GM19023 (cell line): ENCODE results near the gene CSTA.

ENCODE experiments used
- ATAC-seq: cut with Tn5 transposase; IDR thresholded peaks from one replicate; pipeline ENCODE4 v1.9.1; 2021; ENCODE audit warnings: mild to moderate bottlenecking, moderate library complexity; ENCODE audit not compliant: unreplicated experiment

The CSTA gene

DNA sequence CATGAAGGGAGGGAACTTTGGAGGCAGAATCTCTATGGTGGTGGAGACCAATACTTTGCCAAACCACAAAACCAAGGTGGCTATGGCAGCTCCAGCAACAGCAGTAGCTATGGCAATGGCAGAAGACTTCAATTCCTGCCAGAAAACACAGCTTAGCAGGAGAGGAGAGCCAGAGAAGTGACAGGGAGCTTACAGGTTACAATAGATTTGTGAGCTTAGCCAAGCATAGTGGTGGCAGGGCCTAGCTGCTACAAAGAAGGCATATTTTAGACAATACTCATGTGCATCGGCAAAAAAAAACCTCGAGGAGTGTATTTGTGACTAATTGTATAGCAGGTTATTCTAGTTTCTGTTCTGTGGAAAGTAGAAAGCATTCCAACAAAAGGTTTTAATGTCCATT lies 6.4 kb upstream of the CSTA start:
- ATAC-seq, result no peak

- ATAC-seq, result peak; percentile 77
These were observed 2.7 kb upstream of the CSTA start for GRCh38 chr3:122322095-122323075.

DNA sequence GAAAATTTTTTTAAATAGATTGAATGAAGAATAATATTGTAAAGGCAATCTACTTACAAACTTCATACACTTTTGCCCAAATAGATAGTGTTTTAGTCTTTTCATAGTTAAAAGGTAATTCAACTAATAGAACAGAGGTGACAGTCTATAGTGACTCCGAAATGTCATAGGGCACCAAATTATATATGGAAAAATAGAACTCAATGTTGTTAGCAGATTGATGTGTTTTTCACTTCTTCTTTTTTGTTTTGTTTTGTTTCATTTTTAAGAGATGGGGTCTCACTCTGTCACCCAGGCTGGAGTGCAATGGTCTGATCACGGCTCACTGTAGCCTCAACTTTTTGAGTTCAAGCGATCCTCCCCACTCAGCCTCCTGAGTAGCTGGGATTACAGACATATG lies 721 bp downstream of the CSTA start:
- ATAC-seq, result no peak

DNA sequence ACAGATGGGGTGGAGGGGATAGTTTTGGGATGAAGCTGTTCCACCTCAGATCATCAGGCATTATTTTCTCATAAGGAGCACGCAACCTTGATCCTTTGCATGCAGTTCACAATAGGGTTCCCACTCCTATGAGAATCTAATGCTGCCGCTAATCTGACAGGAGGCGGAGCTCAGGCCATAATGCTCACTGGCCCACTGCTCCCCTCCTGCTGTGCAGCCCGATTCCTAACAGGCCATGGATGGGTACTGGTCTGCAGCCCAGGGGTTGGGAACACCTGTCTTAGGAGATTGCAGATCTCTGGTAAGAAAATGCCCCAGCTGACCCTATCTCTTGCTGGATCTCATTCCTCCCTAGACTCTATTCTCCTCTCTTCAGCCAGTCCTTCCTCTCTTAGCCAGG lies 6.8 kb downstream of the CSTA start:
- no peak for ATAC-seq

DNA sequence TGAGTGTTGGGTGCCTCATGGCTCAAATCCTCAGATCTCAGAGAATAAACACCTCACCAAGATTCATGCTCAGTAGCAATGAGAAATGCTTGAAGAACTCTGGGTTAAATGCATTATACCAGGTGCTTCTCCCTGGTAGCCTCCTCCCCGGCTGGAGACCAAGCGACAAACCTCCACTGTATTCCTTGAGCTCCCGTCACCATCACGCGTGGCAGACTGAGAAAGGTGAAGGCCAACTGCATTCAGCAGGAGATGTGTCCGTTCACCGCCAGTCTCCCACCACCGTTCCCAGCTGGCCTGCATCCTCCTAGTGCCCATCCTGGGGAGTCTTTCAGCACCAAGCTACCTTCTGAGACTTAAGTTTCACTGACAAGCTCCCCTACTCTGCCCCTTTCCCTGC lies 7.5 kb downstream of the CSTA start:
- ATAC-seq, result no peak

DNA sequence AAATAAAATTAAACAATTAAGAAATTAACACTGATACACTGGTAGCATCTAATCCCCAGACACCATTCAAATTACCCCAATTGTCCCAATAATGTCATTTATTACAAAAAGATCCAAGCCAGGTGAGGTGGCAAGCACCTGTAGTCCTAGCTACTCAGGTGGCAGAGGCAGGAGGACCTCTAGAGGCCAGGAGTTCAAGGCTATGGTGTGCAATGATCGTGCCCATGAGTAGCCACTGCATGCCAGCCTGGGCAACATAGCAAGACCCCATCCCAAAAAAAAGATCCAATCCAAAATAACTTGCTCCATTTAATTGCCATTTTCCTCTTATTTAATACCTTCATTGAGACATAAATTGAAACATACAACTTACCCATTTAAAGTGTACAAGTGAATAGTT lies 17.8 kb downstream of the CSTA start:
- ATAC-seq, result no peak

GRCh38 chr3:122343654-122344053 lies 18.6 kb downstream of the CSTA start:
- ATAC-seq, result no peak

GRCh38 chr3:122349171-122349570 lies 24.1 kb downstream of the CSTA start:
- no peak for ATAC-seq

DNA sequence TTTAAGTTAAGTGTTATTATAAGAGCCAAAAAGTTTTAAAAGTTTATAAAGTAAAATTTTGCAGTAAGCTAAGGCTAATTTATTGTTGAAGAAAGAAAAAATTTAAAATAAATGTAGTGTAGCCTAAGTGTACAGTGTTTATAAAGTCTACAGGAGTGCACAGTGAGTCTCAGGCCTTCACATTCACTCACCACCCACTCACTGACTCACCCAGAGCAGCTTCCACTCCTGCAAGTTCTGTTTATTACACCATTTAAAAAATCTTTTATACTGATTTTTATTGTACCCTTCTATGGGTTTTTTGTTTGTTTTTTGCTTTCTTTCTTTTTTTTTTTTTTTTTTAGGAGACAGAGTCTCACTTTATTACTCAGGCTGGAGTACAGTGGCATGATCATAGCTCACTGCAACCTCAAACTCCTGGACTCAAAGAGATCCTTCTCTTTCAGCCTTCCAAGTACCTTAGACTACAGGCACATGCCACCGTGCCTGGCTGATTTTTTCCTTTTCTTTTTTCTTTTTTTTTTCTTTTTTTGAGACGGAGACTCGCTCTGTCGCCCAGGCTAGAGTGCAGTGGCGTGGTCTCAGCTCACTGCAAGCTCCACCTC lies 25.9 kb downstream of the CSTA start:
- no peak for ATAC-seq

GRCh38 chr3:122351612-122352011 lies 26.6 kb downstream of the CSTA start:
- ATAC-seq, result no peak

DNA sequence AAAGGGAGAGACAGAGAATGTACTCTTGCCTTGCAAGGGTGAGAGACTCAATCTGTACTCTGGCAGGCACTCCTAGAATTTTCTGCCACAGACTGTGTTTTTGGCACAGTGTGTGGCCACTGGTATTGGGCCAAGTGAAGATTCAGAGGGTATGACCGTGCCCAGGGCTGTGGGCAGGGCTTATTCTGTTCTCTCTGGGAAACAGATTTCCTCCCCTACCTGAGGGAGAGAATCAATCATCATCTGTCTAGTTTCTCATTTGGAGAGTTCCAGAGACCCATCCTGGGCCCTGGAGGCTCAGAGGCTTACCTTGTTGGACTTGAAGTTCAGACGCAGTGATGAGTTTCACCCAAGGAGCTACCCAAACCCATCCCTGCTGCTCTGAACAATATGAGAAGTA lies 28.2 kb downstream of the CSTA start:
- ATAC-seq, result no peak

DNA sequence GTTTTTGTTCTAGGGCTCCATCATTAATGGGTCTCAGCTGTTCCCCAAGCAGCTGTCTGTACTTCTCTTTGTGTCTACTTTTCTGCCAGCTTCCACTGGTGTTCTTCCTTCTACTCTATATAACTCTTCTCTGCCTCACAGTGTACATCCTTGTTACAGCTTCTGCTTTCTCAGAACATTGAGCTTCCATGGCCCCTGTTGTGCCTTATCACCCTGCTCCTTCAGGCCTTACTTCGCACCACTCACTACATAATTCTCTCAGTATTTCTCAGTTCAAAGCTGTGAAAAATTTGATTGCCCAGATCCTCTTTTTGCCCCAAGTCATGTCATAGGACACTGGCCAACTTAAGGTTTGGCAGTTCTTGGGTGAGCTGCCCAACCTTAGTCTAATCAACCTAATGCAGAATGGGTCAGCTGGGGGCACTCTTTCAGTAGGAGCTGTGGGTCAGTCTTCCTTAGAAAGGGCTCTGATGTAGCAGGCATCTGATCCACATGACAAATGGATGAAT lies 28.9 kb downstream of the CSTA start:
- ATAC-seq, result no peak

GRCh38 chr3:122355612-122356011 lies 30.6 kb downstream of the CSTA start:
- no peak for ATAC-seq

DNA sequence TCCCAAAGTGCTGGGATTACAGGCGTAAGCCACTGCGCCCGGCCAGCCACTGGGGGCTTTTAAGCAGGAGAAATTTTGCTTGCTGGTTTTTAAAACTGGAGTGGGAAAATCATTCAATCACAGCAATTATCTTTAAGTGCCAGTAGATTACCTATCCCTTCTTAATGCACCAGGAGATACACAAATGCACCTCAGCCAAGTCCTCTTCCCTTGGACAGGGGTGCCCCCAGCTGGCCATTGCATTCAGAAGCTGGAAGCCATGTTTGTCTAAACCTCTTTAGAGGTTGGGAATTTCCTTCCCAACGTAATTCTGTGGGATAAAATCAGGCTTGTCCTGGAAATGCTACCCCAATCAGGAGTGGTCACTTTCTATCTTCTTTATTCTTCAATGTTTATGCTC lies 31.4 kb downstream of the CSTA start:
- no peak for ATAC-seq

DNA sequence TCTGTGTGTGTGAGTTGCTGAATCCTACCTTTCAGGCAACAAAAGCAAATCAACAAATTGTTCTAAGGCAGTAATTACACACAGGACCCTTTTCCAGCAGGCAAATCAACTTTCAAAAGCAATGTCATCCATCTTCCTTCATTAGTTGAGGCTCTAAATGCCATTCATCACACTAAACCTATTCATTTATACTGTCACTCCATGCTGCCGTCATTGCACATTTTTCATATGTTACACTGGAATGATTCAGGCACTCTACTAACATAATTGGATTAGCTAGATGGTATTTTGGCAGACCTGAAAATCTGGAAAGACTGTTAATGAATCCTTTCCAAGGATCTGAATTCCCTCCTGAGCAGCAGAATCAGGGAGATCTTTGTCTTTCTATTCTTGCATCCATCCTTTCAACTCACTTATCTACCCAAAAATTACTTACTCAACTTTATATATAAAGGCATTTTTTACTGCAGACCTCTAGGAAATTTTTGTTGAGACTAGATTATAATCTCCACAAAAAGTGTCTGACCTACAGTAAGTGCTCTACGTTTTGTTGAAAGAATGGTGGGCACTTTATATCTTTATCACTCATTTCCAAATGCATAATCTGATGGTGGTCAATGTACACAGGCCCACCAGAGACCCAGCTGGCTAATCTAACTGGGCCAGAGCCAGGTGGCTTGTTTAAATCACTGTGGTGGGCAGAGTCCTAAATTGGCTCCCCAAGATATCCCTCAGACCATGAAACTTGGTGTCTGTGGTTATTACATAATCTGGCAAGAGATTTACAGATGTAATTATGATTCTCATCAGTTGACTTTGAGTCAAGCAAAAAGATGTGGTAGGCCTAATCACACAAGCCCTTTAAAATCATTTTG lies 33.0 kb downstream of the CSTA start:
- no peak for ATAC-seq

DNA sequence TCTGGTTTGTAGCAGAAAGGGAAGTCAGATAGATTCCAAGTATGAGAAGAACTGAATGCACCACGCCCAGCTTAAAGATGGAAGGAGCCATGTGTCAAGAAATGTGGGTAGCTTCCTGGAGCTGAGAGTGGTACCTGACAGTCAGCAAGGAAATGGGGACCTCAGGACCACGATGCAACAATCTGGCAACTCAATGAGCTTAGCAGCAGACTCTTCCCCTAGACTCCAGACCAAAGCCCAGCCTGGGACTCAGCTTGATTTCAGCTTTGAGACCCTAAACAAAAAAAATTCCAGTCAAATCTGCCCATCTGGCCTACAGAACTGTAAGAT lies 33.6 kb downstream of the CSTA start:
- no peak for ATAC-seq

DNA sequence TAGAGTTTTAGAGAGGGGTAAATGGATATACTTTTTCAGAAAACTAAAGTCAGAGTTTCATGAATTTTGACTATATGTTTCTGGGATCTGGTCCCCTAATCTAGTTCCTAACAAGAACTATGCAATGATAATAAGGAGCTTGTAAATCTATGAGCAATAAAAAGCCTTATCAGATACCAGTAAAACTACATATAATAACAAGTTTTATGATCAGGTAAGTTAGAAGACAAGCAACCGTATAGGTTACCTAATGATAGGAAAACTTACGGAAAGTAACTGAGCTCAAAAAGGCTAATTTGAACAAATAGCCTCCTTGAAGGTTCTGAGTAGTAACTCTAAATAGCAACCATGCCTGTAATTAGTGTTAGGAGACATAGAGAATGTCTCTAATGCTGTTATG lies 37.0 kb downstream of the CSTA start:
- no peak for ATAC-seq

GRCh38 chr3:122364490-122364889 lies 39.4 kb downstream of the CSTA start:
- ATAC-seq, result no peak

GRCh38 chr3:122365073-122365472 lies 40.0 kb downstream of the CSTA start:
- ATAC-seq, result peak; percentile 66

GRCh38 chr3:122365582-122366378 lies 40.7 kb downstream of the CSTA start:
- ATAC-seq, result peak; percentile 91

GRCh38 chr3:122366379-122366749 lies 41.3 kb downstream of the CSTA start:
- no peak for ATAC-seq
